ENCODE measurements around the gene ULBP3.
"Not testable (repeated sequence)": the region's sequence is repeated elsewhere in the genome, so short reads cannot be mapped to it uniquely, and the experiment has no call there.

GRCh38 chr6:150059973-150060372 lies 8.9 kb downstream of the ULBP3 start:
- TF ChIP-seq CTCF (IDR thresholded peaks at IDR 0.05; ENCODE audit: insufficient read depth, low read length, poor library complexity, severe bottlenecking); EZH2phosphoT487 (conservative IDR thresholded peaks at IDR 0.05; ENCODE audit: low read length): not testable (repeated sequence)
